Omental fat pad (tissue), 4 donors: ENCODE results near the gene GSDME. TPM values are rescaled to one million over a fixed set of nuclear protein-coding genes. Genes with fewer than 3 reads are reported as not detected.

Source experiments
- ATAC-seq: fragments of 150-250 bp; one replicate; pipeline ENCODE4 v1.9.1; 2016; ENCODE audit warnings: mild to moderate bottlenecking, moderate library complexity; ENCODE audit not compliant: low FRiP score
- DNase-seq: peaks from one replicate; pipeline ENCODE4 v3.0.0-alpha.2; 2019; ENCODE audit warnings: low spot score
- total RNA-seq, 4 donors: library from RNA; depleted of rRNA; stranded (reverse); fragments of >200 nt; gene quantifications; one replicate each; pipeline ENCODE4 v1.1.0, GENCODE V29; 2016
- TF ChIP-seq, protein P1 (sequence below), 3 donors: fragments of 450-650 bp; IDR thresholded peaks; one replicate each; pipeline ENCODE4 v1.5.1; 2016 to 2017; ENCODE audit warnings: antibody characterized with exemption in 3 of 3, mild to moderate bottlenecking in 3 of 3, moderate library complexity in 2 of 3

The GSDME gene
- total RNA-seq, 4 donors from 2014 or later = 14.8 to 58.3 (median 30.7) TPM

DNA sequence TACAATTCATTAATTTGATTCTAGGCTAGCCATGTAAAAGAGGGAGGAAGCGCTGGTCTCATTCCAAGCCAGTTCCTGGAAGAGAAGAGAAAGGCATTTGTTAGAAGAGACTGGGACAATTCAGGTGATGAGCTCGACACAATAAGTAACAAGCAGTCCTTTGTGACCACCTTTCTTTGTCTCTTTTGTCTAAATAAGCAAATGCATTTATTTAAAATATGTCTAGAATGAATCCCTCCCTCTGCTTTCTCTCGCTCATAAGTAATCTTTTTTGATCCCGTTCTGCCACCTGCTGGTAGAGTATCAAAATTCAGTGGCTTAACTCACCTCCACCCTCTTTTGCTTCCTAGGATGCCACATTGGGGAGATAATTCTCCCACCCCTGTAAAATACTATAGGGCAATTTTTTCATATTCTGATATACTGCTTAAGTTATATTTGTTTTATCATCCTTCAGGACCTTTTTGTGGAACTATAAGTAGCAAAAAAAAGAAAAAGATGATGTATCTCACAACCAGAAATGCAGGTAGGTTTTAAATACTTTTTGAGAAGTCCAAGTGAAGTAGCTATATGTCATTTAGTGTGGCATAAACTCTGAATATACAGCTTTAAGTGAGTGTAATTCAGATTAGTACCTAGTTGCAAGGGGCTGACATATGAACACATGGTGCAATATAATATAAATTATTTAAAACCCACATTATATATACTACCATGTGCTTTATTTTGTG is 91.5 kb downstream of the GSDME start:
- ATAC-seq (peak; percentile 32), DNase-seq (no peak)
- TF ChIP-seq, protein P1, sequence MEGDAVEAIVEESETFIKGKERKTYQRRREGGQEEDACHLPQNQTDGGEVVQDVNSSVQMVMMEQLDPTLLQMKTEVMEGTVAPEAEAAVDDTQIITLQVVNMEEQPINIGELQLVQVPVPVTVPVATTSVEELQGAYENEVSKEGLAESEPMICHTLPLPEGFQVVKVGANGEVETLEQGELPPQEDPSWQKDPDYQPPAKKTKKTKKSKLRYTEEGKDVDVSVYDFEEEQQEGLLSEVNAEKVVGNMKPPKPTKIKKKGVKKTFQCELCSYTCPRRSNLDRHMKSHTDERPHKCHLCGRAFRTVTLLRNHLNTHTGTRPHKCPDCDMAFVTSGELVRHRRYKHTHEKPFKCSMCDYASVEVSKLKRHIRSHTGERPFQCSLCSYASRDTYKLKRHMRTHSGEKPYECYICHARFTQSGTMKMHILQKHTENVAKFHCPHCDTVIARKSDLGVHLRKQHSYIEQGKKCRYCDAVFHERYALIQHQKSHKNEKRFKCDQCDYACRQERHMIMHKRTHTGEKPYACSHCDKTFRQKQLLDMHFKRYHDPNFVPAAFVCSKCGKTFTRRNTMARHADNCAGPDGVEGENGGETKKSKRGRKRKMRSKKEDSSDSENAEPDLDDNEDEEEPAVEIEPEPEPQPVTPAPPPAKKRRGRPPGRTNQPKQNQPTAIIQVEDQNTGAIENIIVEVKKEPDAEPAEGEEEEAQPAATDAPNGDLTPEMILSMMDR (IDR thresholded peaks at IDR 0.05) = no peak

DNA sequence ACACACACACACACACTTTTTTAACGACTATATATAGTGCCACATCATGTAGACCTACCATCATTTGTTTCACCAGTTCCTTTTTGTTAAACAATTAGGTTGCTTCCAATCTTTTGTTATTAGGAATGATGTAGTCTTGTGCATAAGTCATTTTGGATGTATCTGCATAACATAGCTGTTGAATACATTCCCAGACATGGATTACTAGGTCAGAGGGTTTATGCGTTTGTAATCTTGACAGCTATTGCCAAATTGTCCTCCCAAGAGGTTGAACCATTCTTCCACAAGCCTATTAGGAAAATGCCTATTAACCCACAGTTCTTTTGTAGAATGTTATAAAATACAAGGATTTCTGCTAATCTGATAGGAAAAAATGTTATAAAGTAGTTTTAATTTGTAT is 96.7 kb downstream of the GSDME start:
- DNase-seq (no peak), ATAC-seq (peak; percentile 77)
- TF ChIP-seq, protein P1 (IDR thresholded peaks at IDR 0.05) = no peak

DNA sequence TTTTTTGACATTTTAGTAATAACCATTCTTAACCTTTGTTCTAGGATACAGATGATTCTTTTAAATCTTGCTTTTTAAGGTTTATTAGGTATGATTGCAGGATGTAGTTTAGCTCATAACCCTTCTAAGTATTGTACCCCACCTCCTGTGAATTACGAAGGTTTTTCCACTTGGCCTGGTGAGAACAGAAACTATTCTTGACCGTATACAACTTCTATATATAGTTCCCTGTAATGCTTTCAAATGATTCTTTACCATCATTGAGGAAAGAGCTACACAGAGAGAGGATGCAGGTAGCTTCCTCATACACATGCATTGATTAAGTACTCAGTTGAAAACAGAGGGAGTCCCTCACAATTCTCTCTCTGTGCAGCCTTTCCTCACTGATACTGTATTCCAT is 97.8 kb downstream of the GSDME start:
- ATAC-seq = no peak
- TF ChIP-seq, protein P1 (IDR thresholded peaks at IDR 0.05) = no peak
- DNase-seq = no peak

DNA sequence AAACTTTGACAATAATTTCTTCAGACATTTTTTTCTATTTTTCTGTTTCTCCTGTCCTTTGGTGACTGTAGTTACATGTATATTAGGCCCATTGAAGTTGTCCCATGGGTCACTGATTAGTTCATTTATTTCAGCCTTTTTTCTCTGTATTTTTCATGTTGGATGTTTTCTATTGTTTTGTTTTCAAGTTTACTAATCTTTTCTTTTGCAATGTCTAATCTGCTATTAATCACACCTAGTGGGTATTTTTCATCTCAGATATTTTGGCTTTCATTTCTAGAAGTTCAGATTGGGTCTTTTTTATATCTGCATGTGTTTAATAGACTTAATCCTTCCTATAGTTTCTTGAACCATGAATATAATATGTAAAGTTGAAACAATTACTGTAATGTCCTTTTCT is 99.3 kb downstream of the GSDME start:
- DNase-seq = no peak
- ATAC-seq = no peak
- TF ChIP-seq, protein P1 (IDR thresholded peaks at IDR 0.05) = no peak

DNA sequence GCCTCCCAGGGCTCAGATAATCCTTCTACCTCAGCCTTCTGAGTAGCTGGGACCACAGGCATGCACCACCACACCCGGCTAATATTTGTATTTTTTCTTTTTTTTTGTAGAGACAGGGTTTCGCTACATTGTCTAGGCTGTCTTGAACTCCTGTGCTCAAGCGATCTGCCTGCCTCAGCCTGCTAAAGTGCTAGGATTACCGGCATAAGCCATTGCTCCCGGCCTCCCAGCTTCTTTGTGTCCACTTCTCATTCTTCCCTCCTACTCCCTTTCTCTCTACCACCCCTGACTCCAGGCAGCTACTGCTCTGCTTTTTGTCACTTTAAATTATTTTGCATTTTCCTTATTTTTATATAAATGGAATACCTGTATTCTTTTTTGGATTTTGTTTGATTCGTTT is 100.7 kb downstream of the GSDME start:
- TF ChIP-seq, protein P1 (IDR thresholded peaks at IDR 0.05) = no peak
- DNase-seq = no peak
- ATAC-seq = no peak

DNA sequence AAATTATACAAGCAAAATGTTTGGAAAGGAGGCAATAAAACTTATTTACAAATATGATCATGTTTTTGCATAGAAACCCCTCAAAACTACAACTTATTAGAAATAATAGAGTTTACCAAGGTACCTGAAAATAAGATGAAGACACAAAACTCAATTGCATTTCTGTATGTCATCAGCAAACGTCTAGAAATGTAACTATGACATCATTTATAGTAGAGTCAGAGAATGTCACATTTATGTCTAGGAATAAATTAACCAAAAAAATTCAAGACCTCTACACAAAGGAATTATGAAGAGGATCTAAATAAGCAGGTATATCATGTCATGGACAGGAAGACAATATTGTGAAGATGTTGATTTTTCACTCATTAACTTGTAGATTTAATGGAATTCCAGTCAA is 103.0 kb downstream of the GSDME start:
- TF ChIP-seq, protein P1 (IDR thresholded peaks at IDR 0.05) = no peak
- no peak for DNase-seq
- ATAC-seq = no peak
